ENCODE data around the gene POMT1.
"Not testable (repeated sequence)": the region's sequence is repeated elsewhere in the genome, so short reads cannot be mapped to it uniquely, and the experiment has no call there.

The POMT1 gene, protein sequence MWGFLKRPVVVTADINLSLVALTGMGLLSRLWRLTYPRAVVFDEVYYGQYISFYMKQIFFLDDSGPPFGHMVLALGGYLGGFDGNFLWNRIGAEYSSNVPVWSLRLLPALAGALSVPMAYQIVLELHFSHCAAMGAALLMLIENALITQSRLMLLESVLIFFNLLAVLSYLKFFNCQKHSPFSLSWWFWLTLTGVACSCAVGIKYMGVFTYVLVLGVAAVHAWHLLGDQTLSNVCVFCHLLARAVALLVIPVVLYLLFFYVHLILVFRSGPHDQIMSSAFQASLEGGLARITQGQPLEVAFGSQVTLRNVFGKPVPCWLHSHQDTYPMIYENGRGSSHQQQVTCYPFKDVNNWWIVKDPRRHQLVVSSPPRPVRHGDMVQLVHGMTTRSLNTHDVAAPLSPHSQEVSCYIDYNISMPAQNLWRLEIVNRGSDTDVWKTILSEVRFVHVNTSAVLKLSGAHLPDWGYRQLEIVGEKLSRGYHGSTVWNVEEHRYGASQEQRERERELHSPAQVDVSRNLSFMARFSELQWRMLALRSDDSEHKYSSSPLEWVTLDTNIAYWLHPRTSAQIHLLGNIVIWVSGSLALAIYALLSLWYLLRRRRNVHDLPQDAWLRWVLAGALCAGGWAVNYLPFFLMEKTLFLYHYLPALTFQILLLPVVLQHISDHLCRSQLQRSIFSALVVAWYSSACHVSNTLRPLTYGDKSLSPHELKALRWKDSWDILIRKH

DNA sequence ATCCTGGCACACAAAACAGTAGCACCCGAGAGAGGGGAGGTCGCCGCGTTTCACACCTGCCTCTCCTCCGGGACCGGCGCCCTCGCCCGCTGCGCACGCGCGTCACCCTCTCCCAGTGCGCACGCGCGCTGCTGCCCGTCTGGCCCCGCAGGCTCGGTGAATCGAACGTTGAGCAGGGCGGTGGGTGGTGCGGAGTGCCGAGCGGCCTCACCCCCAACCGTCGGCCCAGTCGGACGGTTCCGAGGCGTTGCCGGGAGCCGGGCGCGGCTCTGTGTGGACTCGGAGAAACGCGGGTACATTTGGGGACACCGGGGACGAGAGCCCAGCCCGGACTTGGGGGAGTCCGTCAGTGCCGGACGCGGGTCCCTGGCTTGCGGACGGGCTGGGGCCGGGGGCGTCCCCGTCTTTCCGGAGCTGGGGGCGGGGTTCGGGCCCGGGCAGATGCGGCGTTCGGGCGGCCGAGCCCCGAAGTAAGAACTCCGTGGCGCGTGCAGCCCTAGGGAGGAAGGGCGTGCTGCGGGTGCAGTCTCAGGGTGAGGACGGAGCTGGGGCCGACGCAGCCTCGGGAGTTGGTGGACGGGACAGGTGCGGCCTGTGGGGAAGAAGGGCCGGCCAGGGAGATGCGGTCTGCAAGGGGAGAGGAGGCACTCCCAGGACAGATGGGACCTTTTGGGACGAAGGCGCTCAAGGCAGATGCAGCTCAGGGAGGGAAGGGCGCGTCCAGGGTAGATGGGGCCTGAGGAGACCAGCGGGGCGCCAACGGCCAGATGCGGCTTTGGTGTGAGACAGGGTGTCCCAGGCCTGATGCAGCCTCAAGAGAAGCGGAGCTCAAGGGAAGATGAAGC lies at the start of gene POMT1:
Gene POMT1 (plus strand): TSS at position 138 of the 845 bp plus-strand sequence. CDS start 1,301 bp downstream, outside the sequence.
- DNase-seq (ENCODE audit: low read depth in 2 of 2): peak; percentile 79 to 81

DNA sequence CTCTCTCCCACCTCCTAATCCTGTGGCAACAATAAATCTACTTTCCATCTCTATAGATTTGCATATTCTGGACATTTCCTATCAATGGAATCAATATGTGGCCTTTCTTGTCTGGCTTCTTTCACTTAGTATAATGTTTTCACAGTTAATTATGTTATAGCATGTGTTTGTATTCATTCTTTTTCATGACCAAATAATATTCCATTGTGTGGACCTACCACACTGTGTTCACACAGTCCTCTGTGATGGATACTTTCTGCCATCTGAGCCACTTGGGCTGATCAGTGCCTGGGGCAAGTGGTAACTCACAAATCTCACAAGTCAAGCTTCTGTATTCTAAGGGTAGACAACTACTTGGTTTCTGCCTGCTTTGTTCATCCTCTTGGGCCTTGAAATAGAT lies 48.7 kb upstream of the POMT1 start:
- no peak for DNase-seq (ENCODE audit: low read depth in 2 of 2)

GRCh38 chr9:131455655-131456054 lies 47.1 kb upstream of the POMT1 start:
- not testable (repeated sequence) for DNase-seq (ENCODE audit: low read depth in 2 of 2)

- no peak for DNase-seq (ENCODE audit: low read depth in 2 of 2)
These were observed 45.0 kb upstream of the POMT1 start for GRCh38 chr9:131457746-131458145.

- DNase-seq (ENCODE audit: low read depth in 2 of 2): no peak
These were observed 43.7 kb upstream of the POMT1 start for GRCh38 chr9:131459056-131459455.

- DNase-seq (ENCODE audit: low read depth in 2 of 2): no peak
These were observed 41.6 kb upstream of the POMT1 start for GRCh38 chr9:131461166-131461565.

- no peak for DNase-seq (ENCODE audit: low read depth in 2 of 2)
These were observed 38.2 kb upstream of the POMT1 start for GRCh38 chr9:131464354-131465000.

GRCh38 chr9:131465401-131465800 lies 37.3 kb upstream of the POMT1 start:
- DNase-seq (ENCODE audit: low read depth in 2 of 2): no peak

GRCh38 chr9:131467214-131467935 lies 35.3 kb upstream of the POMT1 start:
- no peak for DNase-seq (ENCODE audit: low read depth in 2 of 2)

GRCh38 chr9:131468031-131468430 lies 34.7 kb upstream of the POMT1 start:
- DNase-seq (ENCODE audit: low read depth in 2 of 2): no peak

DNA sequence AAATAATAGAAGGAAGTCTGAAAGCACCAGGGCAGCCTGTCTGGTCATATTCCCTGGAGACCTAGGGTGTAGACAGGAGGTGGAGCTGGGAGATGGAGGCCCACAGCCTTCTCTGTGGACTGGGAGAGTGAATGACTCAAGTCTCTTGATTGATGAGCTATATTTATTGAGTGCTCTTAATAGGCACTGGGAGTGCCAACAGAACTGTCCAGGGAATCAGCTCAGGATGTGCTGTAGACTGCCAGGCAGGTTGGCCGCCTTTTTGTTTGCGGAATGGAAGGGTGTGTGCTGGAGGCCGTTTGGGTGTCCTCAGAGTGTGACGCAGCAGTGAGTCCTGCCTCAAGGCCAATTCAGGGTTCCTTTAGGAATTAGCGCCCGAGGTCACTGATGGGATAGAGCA lies 33.4 kb upstream of the POMT1 start:
- no peak for DNase-seq (ENCODE audit: low read depth in 2 of 2)

- no peak for DNase-seq (ENCODE audit: low read depth in 2 of 2)
These were observed 32.8 kb upstream of the POMT1 start for GRCh38 chr9:131469951-131470350.

GRCh38 chr9:131470581-131470991 lies 32.1 kb upstream of the POMT1 start:
- no peak for DNase-seq (ENCODE audit: low read depth in 2 of 2)

GRCh38 chr9:131472085-131472484 lies 30.6 kb upstream of the POMT1 start:
- not testable (repeated sequence) for DNase-seq (ENCODE audit: low read depth in 2 of 2)

GRCh38 chr9:131473198-131473885 lies 29.4 kb upstream of the POMT1 start:
- no peak for DNase-seq (ENCODE audit: low read depth in 2 of 2)

DNA sequence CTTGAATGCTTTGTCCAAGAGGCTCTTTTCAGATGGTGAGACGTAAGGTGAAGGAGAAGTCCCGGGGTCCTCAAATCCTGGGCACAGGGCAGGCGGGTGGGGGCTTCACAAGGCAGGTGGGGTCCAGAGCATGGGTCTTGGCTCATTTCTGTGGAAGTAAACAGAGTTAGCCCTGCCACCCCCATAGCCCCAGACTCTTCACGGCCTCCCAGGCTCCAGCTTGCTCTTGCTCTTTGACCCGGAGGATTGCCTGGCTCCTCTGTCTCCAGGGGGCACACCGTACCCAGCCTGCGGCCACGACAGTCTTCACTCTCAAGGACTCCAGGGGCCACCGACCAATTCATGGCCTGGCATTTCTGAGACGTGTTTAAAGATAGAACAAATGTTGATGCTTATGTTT lies 28.8 kb upstream of the POMT1 start:
- DNase-seq (ENCODE audit: low read depth in 2 of 2): no peak

GRCh38 chr9:131474711-131475110 lies 28.0 kb upstream of the POMT1 start:
- DNase-seq (ENCODE audit: low read depth in 2 of 2): no peak

GRCh38 chr9:131475111-131475955 lies 27.4 kb upstream of the POMT1 start:
- no peak for DNase-seq (ENCODE audit: low read depth in 2 of 2)

Data from stimulated activated CD4-positive, alpha-beta T cell treated with anti-CD3 and anti-CD28 coated beads, Interleukin-15, amount 100 ng/mL, for 48 hours (primary cell).